Sciatic nerve (tissue), 2 donors: Measurements from ENCODE around the gene SIAH3. TPM values are rescaled to one million over a fixed set of nuclear protein-coding genes. Genes with fewer than 3 reads are reported as not detected.
"Not testable (repeated sequence)": the region's sequence is repeated elsewhere in the genome, so short reads cannot be mapped to it uniquely, and the experiment has no call there.

ENCODE experiments used
- ATAC-seq: fragments of 200-7000 bp; cut with Tn5 transposase; one replicate; pipeline ENCODE4 v1.9.1; 2020; ENCODE audit warnings: mild to moderate bottlenecking, moderate library complexity
- DNase-seq: peaks from one replicate; pipeline ENCODE4 v3.0.0-alpha.2; 2020; ENCODE audit warnings: low spot score
- intact Hi-C: fragments of 100-400 bp; cut with DNase I; formaldehyde crosslinking; loops from one replicate; pipeline ENCODE4 v1.14.2; 2022
- total RNA-seq: library from RNA; stranded (reverse); fragmentation: NEBNext Ultra II Directional; extraction: Animal tissue kit (Norgen Biotek cat#: 25700); gene quantifications from one replicate; pipeline ENCODE4 v1.2.1, GENCODE V29; 2021
- donor health status: DM: no; HTN: no; CAD: no.
- donor health status: DM: no; HTN: no; CAD: no.

The SIAH3 gene
- total RNA-seq, 1 donor from 2014 or later: not detected

DNA sequence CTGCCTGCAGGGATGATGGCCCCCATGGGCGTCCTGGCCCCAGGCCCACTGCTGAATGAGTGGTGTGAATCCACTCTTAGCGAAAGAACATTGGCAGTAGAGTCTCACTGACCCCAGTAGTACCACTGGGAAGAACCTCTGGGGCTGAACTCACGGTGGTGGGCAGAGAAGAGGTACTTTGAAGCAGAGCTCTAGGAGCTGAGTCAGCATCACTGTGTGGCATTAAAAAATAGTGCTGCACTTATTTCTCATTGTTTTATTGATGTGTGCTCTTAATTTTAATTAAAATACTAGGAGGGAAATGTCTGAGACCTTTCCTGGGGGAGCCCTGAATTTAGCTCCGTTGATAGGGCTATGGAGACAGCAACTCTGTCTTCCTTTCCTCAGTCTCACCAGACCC is 88.1 kb downstream of the SIAH3 start:
- DNase-seq: no peak
- no peak for ATAC-seq
- intact Hi-C loops: no loop called here

- intact Hi-C loops, ATAC-seq, DNase-seq: not testable (repeated sequence)
Observed at GRCh38 chr13:45757589-45757988, 94.0 kb downstream of the SIAH3 start.

DNA sequence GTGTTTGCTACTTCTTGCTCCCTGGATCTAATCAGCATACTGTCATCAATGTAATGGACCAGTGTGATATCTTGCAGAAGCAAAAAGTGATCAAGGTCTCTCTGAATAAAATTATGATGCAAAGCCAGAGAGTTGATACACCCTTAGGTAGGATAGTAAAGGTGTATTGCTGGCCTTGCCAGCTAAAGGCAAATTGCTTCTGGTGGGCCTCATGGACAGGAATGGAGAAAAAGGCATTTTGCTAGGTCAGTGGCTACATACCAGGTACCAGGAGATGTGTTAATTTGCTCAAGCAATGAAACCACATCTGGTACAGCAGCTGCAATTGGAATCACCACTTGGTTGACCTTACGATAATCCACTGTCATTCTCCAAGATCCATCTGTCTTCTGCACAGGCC is 95.1 kb downstream of the SIAH3 start:
- ATAC-seq, DNase-seq, intact Hi-C loops: not testable (repeated sequence)

DNA sequence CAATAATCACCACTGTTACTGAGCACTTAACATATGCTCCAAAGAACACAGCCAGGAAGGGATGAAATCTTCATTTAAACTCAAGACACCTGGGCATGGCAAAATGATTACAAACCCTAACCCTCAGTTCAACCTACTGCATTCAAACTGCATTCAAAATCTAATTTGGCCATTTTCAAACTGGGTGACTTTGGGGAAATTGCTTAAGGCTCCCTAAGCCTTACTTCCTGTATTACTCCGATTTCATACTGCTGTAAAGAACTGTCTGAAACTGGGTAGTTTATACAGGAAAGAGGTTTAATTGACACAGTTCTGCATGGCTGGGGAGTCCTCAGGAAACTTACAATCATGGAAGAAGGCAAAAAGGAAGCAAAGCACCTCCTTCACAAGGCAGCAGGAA is 99.0 kb downstream of the SIAH3 start:
- intact Hi-C loops: no loop called here
- DNase-seq (no peak), ATAC-seq (no peak)

DNA sequence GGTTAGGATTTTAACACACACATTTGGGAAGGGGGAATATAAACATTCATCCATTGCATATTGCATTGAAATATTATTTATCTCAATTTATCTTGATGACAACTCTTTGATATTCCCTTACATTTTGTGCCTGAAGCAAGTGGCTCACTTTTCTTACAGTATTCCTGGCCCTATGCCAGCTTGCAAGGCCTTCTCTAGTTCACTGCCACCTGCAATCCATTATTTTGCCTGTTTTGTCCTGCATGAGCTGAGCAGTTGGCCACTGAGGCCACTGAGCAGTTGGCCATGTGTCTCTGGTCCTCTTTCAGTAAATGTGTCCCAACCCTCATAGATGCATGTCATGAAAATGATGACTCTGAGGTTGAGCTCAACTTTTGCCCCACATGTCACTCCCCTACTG is 99.7 kb downstream of the SIAH3 start:
- ATAC-seq (no peak), DNase-seq (no peak)
- intact Hi-C loops: no loop called here

DNA sequence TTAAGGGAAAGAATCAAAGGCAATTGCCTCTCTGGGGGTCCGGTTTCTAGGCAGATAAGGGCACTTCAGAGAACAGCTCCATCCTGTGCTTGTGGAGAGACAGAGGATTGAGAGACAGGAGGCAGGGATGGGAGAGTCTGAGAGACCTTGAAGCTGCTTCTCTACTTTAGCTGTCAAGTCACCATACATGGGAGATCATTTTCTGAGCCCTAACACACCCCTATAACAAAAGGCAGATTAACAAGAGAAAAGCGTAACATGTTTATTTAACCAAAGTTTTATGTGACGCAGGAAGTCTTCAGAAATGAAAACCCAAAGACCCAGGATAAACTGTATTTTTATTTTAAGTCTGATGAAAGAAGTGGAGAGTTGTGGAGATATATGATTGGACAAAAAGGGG is 101.0 kb downstream of the SIAH3 start:
- intact Hi-C loops: no loop called here
- ATAC-seq: no peak
- DNase-seq: no peak

DNA sequence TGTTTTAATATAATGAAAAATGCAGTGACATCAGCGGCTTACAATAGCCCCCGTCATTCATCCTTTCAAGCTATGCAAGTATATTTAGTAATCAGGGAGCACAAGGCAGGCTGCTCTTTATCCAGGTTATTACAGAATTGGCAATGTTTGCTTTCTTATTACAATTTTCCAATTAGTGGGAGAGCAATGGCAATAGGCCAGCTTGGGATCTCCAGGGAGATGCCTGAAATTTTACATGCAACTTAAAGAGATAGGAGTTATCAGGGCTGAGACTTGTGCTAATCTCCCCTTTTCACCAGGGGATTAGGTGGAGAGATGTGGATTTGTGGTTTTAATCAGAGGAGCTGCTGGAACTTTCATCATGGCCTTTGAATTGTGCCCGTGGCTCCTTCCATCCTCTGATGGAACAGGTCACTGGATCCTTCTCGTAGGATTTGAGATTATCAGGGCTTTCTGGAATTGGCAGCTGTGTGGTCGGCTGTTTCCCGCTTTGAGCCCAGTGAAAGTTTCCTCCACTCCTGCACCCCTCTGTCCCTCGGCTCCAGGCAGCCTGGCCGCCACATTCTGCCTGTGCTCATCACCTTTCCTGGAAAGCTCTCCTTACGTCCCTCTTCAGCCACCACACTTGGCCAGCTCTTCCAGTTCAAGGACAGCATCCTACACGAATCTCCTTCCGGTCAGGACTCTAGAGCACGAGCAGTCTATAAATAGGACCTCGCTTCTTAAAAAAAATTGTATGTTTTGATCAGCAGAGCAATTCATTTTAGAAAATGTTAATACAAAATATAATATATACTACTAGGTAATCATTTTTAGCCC is 102.4 kb downstream of the SIAH3 start:
- no peak for DNase-seq
- ATAC-seq: no peak
- intact Hi-C loops: no loop called here

DNA sequence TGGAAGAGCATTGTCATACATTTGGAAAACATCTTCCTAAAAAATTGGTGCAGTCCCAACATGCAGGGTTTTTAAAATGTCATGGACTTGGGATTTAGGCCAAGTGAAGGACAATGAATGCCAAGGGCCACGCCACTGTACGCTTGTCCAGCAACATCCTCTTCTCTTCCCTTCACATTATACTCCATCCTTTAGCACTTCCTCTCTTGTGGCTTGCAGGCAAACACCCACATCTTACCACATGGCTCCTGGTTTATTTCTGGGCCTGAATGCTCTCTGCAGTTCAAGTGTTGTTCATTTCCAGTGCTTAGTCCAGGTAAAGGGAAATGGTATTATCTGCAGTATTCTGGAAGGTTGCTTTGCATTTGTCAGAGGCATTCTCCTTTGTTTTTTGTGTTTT is 104.5 kb downstream of the SIAH3 start:
- DNase-seq (no peak), ATAC-seq (no peak)
- intact Hi-C loops: no loop called here

- intact Hi-C loops: no loop called here
Observed at GRCh38 chr13:45744979-45745378, 106.6 kb downstream of the SIAH3 start.

GRCh38 chr13:45742985-45743384 is 108.6 kb downstream of the SIAH3 start:
- no peak for ATAC-seq
- DNase-seq: no peak
- intact Hi-C loops: no loop called here

More at GRCh38 chr13:45744979-45745378, 106.6 kb downstream of the SIAH3 start:
- DNase-seq (no peak), ATAC-seq (no peak)

GRCh38 chr13:45737571-45738017 is 114.0 kb downstream of the SIAH3 start:
- ATAC-seq (no peak), DNase-seq (no peak)
- intact Hi-C loops: no loop called here

DNA sequence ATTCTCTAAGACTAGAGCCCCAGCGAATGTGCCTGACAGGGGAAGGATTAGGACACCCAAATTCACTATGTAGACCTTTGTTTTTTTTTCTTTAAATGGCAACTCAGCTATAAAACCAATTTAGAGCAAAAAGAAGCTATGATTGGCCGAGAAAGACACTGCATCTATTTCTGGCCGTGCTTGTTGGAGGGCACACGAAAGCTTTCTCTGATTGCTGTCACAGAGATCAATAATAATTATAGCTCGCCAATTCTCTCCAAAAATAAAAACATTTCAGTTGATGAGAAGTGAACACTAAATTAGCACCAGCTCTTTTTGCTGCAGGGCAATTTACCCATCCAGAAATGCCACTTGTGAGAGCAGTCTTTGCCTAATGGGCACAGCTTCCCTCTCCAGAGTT is 118.2 kb downstream of the SIAH3 start:
- no peak for ATAC-seq
- intact Hi-C loops: no loop called here
- DNase-seq: no peak

DNA sequence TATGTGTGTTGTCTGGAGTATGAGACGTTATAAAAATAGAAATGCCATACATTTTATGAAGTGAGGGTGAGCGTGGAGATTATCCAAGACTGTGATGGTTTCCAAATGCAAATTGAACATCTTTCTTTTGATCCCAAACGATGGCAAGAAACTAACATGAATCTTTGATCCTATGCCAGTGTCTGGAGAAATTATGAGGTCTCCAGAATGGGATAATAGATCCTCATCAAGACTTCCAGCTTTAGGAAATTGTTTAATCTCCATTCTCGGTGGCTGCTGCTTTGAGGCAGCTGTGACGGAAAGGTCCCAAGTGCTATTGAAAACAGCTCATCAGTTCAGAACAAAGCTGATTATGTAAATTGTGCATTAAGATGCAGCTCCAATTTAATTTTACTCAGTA is 118.6 kb downstream of the SIAH3 start:
- intact Hi-C loops: no loop called here
- no peak for DNase-seq
- ATAC-seq: no peak

GRCh38 chr13:45731455-45731854 is 120.1 kb downstream of the SIAH3 start:
- intact Hi-C loops: no loop called here
- ATAC-seq (no peak), DNase-seq (no peak)

GRCh38 chr13:45728759-45729158 is 122.8 kb downstream of the SIAH3 start:
- intact Hi-C loops: no loop called here
- ATAC-seq (no peak), DNase-seq (no peak)

Other genes with a start within 250 kb of the SIAH3 start
- gene ERICH6B, start 236.0 kb downstream of the SIAH3 start, total RNA-seq: not detected
- not detected for gene CBY2, start 149.4 kb downstream of the SIAH3 start, total RNA-seq
- 74.1 TPM for gene ZC3H13, start 201.0 kb upstream of the SIAH3 start, total RNA-seq